A673 (cell line): Measurements from ENCODE around the gene FBP2. TPM values are rescaled to one million over a fixed set of nuclear protein-coding genes. Genes with fewer than 3 reads are reported as not detected.

Experiments
- BruUV-seq: library from RNA; stranded (reverse); fragments of 400-500 nt; replicated peaks from 2 replicates; lab custom pipeline; 2021; lab: Mats Ljungman, UMichigan
- CTCF ChIA-PET: fragments of 300-600 bp; sonication (Branson Sonifier 250); formaldehyde crosslinking; loops from one replicate; lab custom pipeline; 2022; ENCODE audit warnings: antibody characterized with exemption; lab: Charles Lee
- POLR2A ChIA-PET: fragments of 300-600 bp; sonication (Branson Sonifier 250); formaldehyde crosslinking; loops from one replicate; lab custom pipeline; 2022; ENCODE audit warnings: antibody characterized with exemption; ENCODE audit not compliant: low non-redundant PET; lab: Charles Lee
- DNase-seq: peaks from one replicate; pipeline ENCODE4 v3.0.0-alpha.2; 2015; ENCODE audit warnings: low spot score
- H3K27ac ChIP-seq: fragments of 200-600 bp; sonication (generic); 2 replicates; pipeline ENCODE4 v1.5.1; 2016; ENCODE audit warnings: mixed run types, low read depth, mild to moderate bottlenecking, mixed read lengths, antibody characterized with exemption, low read length; ENCODE audit not compliant: poor library complexity, severe bottlenecking
- H3K27me3 ChIP-seq: fragments of 200-600 bp; sonication (generic); replicated peaks from 2 replicates; pipeline ENCODE4 v1.6.1; 2017; ENCODE audit warnings: mixed run types, low read depth, mild to moderate bottlenecking, mixed read lengths, antibody characterized with exemption, low read length; ENCODE audit not compliant: insufficient read depth, poor library complexity
- H3K36me3 ChIP-seq: fragments of 200-600 bp; sonication (generic); 2 replicates; pipeline ENCODE4 v1.6.1; 2016; ENCODE audit warnings: mixed run types, mild to moderate bottlenecking, mixed read lengths, antibody characterized with exemption, low read length; ENCODE audit not compliant: insufficient read depth, poor library complexity, severe bottlenecking
- H3K4me1 ChIP-seq: fragments of 200-600 bp; sonication (generic); 2 replicates; pipeline ENCODE4 v1.6.1; 2017; ENCODE audit warnings: mixed run types, mild to moderate bottlenecking, mixed read lengths, antibody characterized with exemption, low read length; ENCODE audit not compliant: insufficient read depth, poor library complexity, severe bottlenecking
- H3K4me3 ChIP-seq: fragments of 200-600 bp; sonication (generic); 2 replicates; pipeline ENCODE4 v1.5.1; 2016; ENCODE audit warnings: low read depth, mixed run types, mild to moderate bottlenecking, mixed read lengths, low read length; ENCODE audit not compliant: poor library complexity, severe bottlenecking
- H3K9me3 ChIP-seq: fragments of 200-600 bp; sonication (generic); 2 replicates; pipeline ENCODE4 v1.6.1; 2016; ENCODE audit warnings: mixed run types, low read depth, mild to moderate bottlenecking, mixed read lengths, antibody characterized with exemption, low read length; ENCODE audit not compliant: poor library complexity, severe bottlenecking
- EZH2 ChIP-seq: fragments of 200-600 bp; sonication (generic); IDR thresholded peaks from 2 replicates; pipeline ENCODE4 v1.6.1; 2017; ENCODE audit warnings: borderline replicate concordance, low read depth, mild to moderate bottlenecking, mixed read lengths, antibody characterized with exemption, low read length; ENCODE audit not compliant: poor library complexity, severe bottlenecking
- intact Hi-C: fragments of 100-400 bp; cut with micrococcal nuclease; formaldehyde crosslinking; loops from one replicate; pipeline ENCODE4 v1.10.0; 2022; ENCODE audit not compliant: unreplicated experiment
- total RNA-seq: library from RNA; stranded (reverse); gene quantifications from 2 replicates; pipeline ENCODE4 v1.2.3, GENCODE V29; 2021
- TF ChIP-seq, protein P1 (sequence below): fragments of 300-800, 200-600 bp; sonication (generic); conservative IDR thresholded peaks from 2 replicates; pipeline ENCODE4 v1.5.1; 2017; ENCODE audit warnings: low read depth, mild to moderate bottlenecking, antibody characterized with exemption, low read length, moderate library complexity, mixed read lengths

Gene FBP2
- total RNA-seq, 1 experiment from 2014 or later, result 0.21 TPM

DNA sequence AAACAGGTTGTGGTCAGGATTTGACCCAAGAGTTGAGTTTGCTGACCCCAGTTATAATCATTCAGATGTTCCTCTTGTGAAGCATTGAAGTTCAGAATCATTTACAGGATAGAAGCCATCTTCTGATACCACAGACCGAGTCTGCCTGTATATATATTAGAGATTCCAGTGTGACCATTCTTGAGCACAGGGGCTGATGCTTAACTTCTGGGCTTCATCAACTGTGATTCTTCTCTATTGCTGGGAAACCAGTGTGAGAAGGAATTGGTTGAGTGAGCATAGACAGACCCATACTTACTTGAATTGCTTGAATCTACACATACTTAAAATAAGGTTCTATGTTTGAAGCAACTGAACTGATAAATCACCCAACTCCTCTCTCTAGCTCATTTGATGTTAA is 66.7 kb downstream of the FBP2 start:
- no TSS peak for BruUV-seq

DNA sequence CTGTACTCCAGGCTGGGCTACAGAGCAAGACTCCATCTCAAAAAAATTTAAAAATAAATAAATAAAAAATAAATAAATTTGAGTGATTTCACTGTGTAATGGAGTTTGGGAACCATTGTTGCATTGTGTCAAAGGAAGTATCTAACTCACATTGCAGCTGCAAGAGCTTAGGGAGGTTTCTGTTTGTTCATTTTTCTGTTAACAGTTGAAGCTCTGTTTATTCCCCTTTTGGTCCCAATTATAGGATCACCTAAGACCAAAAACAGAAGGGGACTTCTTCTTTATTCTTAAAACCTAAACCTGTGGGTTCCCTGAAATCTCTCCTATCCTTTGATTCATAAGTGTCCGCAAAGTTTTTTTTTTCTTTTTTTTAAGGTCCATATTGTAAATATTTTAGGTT is 67.4 kb downstream of the FBP2 start:
- intact Hi-C loops, result no loop called here
- CTCF ChIA-PET, result no interaction called here
- no TSS peak for BruUV-seq

More for the DNA sequence above, 66.7 kb downstream of the FBP2 start:
- Histone ChIP-seq H3K9me3 (no peaks in the 10 kb centered on the region), H3K4me3 (no peak overlapping the region), H3K27me3 (no peaks in the 10 kb centered on the region), H3K36me3 (no peaks in the 10 kb centered on the region), H3K27ac (no peak overlapping the region), H3K4me1 (no peaks in the 10 kb centered on the region)
- DNase-seq, result no peak
- ChIA-PET POLR2A (no interaction called here), CTCF (no interaction called here)
- TF ChIP-seq, protein P1, sequence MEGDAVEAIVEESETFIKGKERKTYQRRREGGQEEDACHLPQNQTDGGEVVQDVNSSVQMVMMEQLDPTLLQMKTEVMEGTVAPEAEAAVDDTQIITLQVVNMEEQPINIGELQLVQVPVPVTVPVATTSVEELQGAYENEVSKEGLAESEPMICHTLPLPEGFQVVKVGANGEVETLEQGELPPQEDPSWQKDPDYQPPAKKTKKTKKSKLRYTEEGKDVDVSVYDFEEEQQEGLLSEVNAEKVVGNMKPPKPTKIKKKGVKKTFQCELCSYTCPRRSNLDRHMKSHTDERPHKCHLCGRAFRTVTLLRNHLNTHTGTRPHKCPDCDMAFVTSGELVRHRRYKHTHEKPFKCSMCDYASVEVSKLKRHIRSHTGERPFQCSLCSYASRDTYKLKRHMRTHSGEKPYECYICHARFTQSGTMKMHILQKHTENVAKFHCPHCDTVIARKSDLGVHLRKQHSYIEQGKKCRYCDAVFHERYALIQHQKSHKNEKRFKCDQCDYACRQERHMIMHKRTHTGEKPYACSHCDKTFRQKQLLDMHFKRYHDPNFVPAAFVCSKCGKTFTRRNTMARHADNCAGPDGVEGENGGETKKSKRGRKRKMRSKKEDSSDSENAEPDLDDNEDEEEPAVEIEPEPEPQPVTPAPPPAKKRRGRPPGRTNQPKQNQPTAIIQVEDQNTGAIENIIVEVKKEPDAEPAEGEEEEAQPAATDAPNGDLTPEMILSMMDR, result no peak
- no peak for TF ChIP-seq EZH2
- intact Hi-C loops, result no loop called here

DNA sequence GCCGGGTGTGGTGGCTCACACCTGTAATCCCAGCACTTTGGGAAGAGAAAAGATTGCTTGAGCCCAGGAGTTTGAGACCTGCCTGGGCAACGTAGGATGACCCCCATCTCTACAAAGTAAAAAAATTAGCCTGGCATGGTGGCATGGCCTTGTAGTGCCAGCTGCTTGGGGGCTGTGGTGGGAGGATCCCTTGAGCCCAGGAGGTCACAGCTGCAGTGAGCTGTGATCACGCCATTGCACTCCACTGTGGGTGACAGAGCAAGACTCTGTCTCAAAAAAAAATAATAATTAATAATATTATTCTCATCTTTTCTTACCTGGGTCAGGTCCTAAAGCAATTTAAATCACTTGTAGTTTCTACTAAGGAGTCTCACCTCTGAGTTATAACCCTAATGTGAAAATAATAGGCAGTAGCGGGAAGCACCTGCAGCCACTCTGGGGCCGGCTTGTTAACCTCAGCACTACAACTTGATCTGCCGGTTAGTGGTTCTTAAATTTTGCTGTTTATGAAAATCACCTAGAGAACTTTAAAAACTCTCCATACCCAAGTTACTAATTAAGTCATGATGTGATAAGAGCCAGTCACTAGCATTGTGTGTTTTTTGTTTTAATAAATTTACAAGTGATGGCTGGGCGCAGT is 68.1 kb downstream of the FBP2 start:
- ChIA-PET POLR2A (no interaction called here), CTCF (no interaction called here)
- Histone ChIP-seq H3K36me3 (no peaks in the 10 kb centered on the region), H3K27ac (no peak overlapping the region), H3K4me3 (no peak overlapping the region), H3K9me3 (no peaks in the 10 kb centered on the region), H3K27me3 (no peaks in the 10 kb centered on the region), H3K4me1 (no peaks in the 10 kb centered on the region)
- DNase-seq, result no peak
- BruUV-seq, result no TSS peak
- intact Hi-C loops, result no loop called here
- no peak for TF ChIP-seq EZH2
- TF ChIP-seq, protein P1, result no peak

More for the DNA sequence above, 67.4 kb downstream of the FBP2 start:
- Histone ChIP-seq H3K27me3 (no peaks in the 10 kb centered on the region), H3K36me3 (no peaks in the 10 kb centered on the region), H3K4me3 (no peak overlapping the region), H3K27ac (no peak overlapping the region), H3K9me3 (no peaks in the 10 kb centered on the region), H3K4me1 (no peaks in the 10 kb centered on the region)
- POLR2A ChIA-PET, result no interaction called here
- no peak for DNase-seq
- TF ChIP-seq EZH2, result no peak
- TF ChIP-seq, protein P1, result no peak
